Embryonic facial prominence (tissue), 1 donor: ENCODE measurements around the gene PPP1R9A.

Source experiments
- DNase-seq: peaks from one replicate; pipeline ENCODE4 v3.0.0-alpha.2; 2016; ENCODE audit errors: extremely low spot score

PPP1R9A gene

DNA sequence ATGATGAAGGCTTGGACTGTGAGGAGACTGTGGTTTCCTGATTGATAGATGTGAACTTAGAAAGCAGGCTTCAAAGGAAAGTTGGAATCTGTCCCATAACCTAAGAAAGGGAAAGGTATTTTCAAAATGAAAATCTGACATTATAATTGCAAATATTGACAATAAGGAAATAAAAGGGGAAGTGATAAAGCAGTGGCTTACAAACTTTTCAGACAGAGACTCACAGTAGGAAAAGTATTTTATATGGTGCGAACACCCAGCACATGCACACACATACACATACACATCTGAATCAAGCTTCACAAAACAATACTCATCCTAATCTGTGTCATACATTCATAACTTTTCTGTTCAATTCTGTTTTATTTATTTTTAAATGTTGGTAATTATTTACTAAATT lies 412.2 kb downstream of the PPP1R9A start:
- DNase-seq: no peak

DNA sequence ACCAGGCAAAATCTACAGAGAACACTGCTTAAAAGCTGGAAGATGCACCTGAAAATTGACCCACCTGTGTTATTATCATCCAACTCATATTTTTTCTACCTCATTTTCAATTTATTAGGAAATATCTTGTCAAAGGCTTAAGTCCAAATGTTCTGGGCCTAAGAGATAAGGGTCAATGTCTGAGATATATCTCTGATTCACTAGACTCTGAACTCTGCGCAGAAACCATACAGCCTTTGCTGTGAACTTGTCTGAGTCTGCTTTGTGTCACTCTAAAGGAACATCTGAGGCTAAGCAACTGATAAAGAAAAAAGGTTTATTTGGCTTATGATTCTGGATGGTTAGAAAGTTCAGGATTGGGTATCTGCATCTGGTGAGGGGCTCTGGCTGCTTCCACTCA lies 413.3 kb downstream of the PPP1R9A start:
- no peak for DNase-seq

DNA sequence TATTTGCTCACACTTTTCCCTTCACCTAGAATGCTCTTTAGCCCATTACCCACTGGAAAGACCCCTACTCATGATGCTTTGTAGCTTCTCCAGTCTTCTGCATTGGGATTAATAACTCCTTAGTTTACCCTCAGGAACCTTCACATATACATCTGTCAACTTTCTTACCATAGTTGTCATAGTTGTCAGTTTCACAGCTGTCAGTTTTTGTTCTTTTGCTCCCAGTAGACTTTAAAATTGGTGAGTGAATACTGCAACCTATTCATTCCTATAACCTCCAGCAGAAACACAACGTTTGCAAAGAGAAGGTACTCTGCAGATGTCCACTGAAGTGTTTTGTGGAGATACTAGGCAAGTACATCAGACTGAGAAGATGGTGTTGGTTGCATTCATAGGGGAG lies 414.3 kb downstream of the PPP1R9A start:
- no peak for DNase-seq

DNA sequence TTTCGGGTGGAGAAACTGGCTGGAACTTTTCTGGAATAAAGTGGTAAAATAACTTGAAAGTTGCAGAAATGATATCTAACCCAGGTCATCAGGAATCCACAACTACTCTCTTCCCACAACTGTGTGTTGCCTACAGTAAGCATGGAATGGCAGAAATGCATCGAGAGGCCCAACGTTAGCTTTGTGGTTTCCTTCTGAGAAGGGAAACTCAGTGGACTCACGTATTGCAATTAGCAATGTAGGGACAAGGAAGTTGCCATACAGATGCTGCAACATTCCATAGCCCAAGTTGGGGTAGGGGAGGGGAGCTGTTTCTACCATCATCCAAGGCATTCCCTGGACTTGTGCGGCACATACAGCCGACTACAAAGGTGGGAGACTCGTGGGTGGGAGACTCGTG lies 415.0 kb downstream of the PPP1R9A start:
- DNase-seq: no peak

DNA sequence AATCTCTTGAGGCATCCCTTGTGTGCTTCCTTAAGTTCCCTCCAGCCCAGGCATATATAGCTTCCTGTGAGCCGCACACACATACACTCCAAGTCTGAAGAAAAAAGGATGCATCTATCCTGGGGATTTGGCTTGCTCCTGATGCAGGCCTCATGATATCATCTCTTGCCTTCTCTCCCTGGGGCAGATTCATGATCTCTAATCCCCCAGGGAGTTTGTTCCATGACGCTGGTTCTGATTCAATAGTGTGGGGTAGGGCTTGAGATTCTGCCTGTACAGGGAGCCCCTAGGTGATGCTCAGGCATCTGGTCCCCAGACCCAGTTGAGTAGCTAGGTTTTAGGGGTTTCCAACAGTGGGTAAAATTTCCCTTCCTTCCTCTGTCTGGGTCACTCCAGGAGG lies 415.5 kb downstream of the PPP1R9A start:
- DNase-seq: no peak

DNA sequence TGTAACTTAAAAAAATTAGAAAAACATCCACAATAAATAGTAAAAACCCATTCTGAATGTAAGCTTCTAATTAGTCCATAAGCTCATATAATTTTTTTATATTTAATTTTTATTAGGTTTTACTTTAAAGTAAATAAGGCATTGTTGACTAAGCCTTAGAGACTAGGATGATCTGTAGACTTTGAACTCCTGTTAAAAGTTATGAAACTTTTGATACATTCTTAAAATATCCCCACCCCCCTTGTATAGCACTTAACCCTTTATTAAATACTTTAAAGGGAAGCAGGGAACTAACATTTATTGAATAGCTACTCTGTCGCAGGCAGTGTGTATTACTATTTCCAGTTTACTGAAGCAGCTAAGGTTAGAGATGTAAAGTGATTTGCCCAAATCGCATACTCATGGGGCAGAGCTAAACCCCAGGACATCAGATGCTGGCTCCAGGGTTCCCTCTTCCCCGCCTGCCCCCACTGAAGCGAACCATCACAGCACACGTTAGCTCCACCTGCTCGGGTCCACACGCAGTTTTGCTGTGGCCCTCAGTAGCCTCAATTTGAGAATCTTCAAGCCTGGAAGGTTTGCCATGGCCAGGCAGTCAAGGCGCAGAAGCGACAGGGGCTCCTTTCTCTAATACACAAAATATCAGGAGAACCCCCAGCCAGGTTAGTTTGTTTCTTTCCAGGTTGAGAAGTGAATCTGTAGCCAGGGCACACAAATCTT lies 416.2 kb downstream of the PPP1R9A start:
- no peak for DNase-seq

DNA sequence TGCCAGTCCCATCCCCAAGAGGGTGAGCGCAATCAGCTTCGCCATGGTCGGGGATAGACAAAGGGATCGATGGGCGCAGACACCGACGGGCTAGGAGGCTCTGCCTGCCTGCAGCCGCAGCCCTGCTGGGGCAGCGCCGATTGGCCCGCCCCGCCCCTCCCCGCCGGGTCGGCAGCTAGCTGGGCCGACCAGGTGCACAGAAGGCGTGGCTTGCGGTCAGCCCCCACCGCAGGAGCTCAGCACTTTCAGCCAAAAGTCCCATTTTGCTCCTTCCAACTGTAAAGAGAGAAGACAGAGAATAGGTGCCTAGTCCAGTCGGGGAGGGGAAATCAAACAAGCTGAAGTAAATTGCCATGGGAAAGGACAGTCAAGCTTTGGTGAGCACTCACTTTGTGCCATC lies 417.0 kb downstream of the PPP1R9A start, which contains the start of gene PON1:
Gene PON1 (minus strand): TSS at position 102 of the 400 bp plus-strand sequence. CDS start 57 bp downstream, at position 45.
- no peak for DNase-seq

DNA sequence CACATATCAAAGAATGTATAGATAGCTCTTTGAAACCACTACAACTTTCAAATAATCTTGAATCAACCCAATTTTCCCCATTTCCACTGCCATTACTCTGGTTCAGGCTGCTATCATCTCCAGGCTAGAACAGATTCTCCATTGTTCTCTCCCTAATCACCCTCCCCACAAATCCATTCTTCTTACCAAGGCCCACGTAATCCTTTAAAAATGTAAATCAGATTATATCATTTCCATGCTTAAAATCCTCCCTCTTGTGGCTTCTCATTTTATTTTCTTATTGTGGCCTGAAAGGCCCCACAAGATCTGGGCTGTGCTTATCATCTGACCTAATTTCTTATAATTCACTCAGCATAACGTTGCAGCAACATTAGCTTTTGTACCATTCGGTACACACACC lies 420.0 kb downstream of the PPP1R9A start:
- DNase-seq: no peak

DNA sequence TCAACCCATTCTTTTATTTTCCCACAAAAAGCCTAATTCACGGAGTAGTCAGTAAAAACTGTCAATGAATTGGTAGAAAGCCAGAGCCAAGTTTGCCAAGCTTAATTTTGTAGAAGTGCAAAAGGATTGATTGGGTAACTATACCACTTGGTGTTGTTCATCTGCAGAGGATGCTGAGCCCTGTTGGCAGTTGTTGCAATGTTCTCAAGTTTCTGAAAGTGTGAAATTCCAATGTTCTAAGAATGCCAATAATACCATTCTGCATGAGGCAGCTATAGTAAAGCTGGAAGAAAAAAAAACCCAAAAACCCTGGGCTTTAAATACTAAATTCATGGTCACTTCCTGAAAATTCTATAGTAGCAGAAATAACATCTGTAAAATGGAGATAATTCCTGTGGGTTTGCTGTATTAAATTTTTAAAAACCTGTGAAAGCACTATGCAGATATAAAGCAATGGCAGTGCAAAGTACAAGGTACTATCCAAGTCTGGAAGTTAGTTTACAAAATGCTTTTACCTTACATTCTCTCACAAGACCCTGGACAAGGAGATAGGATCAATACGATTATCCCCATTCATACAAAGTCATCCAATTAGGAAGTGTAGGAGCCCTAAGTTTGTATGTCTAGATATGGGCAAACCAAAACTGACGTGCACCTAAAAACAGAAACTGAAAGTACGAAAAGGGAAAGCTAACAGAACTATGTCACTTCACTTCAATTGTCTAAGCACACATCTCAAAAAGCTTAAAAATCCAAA lies 423.0 kb downstream of the PPP1R9A start:
- DNase-seq: no peak

DNA sequence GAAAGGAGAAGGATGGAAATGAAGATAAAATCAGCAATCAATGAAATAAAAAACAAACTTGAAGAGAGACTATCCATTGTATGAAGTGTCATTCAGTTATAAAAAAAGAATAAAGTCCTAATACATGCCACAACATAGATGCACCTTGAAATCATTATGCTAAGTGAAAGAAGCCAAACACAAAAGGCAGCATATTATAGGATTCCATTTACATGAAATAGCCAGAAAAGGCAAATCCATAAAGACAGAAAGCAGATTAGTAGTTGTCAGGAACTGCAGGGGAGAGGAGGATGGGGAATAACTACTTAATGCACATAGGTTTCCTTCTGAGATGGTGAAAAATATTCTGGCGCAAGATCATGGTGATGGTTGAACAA lies 423.6 kb downstream of the PPP1R9A start:
- DNase-seq: no peak

DNA sequence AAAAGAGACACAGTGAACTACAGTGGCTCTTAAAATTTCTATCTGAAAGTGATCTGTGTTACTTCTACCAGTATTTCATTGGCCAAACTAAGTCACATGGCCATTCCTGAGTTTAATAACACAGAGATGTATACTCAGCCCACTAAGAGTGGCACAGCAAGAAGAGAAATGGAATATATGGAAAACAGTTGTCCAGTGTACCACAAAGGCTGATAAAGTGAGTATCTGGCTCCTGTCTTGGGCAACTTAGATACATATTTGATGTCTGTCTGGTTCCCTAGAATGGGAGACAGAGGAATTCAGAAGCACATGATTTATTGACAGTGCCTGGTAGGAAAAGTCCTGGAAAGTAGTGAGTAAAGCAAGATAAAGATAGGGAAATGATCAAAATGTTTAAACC lies 427.1 kb downstream of the PPP1R9A start:
- no peak for DNase-seq

DNA sequence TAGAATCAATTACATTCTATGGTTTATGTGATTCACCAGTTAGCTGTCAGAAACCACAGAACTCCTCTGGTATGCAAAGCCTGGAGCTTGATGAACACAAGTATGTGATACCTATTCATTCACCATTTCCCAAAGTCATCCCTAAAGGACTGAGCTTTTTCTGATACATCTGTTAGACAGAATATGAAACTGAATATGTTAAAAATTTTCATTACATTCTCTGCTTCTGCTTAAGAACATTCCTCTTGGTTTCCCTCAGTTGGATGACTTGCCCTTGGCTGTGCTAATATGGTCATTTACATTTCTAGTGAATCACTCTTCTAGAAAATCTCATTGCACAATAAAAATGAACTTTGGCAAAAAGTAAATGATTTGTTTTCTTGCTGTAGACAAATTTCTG lies 427.7 kb downstream of the PPP1R9A start:
- DNase-seq: no peak

DNA sequence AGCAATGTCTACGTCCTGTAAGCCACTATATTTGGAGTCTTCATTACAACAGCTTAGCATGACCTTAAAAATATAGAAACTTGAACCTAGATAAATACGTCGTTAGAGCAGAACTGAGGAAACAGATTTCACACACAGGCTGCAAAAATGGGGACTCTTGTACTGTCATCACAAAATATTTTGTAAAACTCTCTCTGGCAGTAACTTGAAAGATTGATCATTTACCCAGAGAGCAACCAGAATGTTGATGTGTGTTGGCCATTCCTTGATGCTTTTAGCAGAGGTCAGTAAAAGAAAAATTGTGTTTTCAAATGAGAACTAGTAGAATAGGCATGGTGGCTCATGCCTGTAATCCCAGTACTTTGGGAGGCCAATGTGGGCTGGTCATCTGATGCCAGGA lies 431.4 kb downstream of the PPP1R9A start:
- no peak for DNase-seq

DNA sequence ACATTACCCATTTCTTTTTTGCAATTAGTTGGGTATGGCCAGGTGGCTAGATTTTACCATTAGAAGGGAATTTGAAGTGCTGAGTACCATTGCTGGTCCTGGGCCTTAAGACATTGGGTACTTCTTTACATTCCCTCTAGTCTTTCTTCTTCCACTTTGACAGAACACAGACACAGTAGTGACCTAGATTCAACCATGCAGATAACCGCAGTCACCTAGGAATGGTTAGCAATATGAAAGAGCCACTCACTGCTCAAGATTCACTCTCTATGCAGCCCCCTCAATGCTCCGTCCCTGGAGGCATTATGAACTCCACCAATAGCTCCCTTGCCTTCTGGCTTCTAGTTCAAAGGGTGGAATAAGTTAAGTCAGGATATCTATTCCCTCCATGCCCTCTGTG lies 433.1 kb downstream of the PPP1R9A start:
- DNase-seq: no peak

DNA sequence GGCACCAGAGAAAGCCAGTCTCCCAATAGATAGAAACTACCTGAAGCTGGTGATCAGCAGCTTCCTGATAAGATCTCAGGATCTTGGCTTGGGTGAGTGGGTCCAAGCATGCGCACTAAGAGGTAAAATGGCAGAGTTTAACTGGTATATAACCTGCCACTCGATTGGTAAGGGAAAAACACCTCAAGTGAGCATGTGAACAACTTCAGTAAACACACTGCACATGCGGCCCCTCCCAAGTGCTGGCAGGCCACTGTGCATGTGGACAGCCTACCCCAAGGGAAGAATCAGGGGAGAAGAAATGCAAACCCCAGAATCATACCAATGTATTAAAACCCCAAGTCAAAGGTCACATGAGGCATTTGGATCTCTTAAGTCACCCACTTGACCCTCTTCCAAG lies 434.6 kb downstream of the PPP1R9A start:
- no peak for DNase-seq

DNA sequence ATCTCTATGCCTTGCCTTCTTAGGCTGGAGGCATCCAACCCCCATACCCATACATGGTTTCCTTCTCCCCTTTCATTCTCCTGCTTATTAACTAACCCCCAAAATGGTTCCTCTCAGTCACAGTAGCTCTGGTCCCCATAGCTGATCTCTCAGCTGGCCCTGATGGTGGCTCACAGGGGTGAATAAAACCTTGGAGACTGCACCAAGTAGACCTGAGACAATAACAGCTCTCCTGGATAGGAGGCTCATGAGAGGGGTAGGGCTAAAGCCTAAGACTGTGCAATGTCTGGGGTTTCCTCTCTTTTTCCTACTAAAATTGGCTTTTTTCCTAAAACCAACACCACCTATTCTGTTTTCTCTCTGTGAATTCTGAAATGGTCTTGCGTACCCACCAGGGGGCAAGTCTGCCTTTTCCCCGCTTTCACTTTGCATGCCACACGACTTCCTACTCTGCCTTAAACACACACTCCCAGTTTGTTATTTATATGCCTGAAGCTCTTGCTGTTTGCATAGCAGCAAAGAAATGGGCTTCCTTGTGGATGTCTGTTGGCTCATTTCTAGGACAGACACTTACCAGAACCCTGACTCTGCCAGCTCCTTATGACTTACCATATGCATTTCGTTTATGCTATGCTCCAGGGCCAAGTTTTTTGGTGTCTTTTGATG lies 435.4 kb downstream of the PPP1R9A start:
- DNase-seq: no peak
